HG02571 (cell line): Measurements from ENCODE around the gene PTPN6.

ENCODE experiments used
- ATAC-seq: cut with Tn5 transposase; IDR thresholded peaks from one replicate; pipeline ENCODE4 v1.9.1; 2021; ENCODE audit warnings: mild to moderate bottlenecking, moderate library complexity; ENCODE audit not compliant: unreplicated experiment

The PTPN6 gene

DNA sequence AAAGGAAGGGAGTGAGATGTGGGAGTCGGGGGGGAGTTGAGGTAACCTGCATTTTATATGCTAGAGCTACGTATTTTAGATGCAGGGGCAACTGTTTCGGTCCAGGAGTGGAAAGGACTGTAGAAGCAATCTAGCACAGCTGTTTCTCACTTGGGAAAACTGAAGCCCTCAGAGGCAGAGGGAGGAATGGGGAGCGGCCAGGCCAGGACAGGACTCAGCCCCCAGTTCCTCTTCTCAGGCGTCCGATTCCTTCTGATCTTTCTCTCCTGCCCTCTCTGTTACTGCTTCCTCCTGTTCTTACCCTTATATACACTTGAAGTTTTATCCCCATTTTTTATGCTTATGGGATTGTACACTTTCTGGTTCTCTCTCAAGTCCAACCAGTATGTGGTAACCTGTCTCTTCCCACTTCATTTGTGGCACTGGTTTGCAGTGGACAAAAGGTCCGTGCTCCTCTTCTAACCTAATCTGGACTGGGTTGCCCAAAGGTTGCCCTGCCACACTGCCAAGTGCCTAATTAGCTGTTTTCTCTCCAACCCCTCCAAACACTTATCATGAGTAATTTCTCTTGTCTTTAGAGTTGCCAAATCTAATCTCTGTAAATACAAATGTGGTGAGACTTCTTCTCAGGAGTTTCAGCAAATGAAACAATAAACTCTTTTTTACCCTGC, 50.9 kb downstream of the PTPN6 start:
- no peak for ATAC-seq

DNA sequence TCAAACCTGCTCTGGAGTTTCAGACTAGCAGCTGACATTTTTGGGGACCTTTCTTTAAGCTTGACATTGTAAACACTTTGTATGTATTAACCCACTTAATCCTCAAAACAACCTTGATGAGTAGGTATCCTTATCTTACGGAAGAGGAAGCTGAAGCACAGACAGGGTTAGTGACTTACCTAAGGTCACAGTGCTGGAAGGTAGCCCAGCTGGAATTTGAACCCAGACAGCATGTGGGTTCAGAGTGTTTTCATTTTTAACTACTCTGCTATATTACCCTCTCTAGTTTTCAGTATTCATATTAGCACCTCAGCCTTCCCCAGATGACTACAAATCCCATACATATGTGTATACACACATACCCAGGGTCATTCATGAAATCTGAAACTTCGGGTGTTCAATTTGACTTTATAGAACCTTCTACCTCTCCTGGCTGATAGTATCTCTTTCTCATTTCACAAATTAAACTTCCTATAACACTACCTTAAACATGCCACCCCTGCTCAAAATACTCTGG, 53.2 kb downstream of the PTPN6 start:
- no peak for ATAC-seq

DNA sequence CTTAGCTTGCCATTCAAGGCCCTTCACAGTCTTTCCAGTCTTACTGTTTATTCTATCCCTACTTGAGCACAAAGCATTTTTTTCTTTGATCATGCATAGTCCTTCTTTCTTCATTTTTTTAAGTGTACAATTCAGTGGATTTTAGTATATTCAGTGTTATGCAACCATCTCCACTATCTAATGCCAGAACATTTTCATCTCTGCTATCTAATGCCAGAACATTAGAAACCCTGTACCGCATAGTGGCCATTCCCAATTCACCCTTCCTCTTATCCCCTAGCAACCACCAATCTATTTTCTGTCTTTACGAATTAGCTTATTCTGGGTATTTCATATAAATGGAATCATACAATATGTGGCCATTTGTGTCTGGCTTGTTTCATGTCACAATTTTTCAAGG, 53.7 kb downstream of the PTPN6 start:
- no peak for ATAC-seq

DNA sequence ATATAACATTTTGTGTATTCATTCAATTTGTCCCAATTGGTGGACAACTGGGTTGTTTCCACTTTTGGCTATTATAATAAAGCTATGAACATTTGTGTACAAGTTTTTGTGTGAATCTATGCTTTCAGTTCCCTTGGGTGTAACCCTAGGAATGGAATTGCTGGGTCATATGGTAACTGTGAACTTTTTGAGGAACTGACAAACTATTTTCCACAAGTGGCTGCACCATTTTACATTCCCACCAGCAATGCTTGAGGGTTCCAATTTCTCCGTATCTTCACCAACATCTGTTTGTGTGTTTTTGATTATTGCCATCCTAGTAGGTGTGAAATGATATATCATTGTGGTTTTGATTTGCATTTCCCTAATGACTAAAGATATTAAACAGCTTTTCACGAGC, 54.2 kb downstream of the PTPN6 start:
- ATAC-seq, result no peak

DNA sequence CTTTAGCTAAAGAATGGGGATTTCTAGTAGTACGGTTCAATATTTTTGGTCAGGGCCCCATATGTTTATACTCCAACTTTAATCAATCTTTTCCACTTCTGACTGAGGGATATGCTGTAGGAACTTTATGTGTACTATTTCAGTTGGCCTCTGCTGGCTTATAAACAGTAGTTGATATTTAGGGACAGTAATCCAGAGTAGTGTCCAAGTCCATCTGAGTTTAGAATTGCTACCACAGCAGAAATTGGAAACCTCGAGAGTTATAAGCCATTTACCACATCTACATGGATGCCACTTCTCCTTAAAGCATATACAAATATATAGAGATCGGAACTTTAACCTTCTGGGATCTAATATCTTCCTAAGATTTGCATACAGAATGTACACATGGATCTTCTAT, 55.5 kb downstream of the PTPN6 start:
- ATAC-seq, result no peak

DNA sequence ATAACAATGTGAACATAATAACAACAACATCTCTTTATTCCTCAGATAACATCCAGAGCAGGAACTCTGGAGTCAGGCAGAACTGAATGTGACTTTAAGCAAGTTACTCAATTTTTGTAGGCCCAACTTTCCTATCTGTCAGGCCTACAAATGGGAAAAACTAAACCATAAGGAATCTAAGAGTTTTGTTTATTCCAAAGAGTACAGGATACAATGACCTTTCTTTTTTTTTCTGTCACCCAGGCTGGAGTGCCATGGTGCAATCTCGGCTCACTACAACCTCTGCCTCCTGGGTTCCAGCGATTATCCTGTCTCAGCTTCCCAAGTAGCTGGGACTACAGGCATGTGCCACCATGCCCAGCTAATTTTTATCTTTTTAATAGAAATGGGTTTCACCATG, 57.7 kb downstream of the PTPN6 start:
- ATAC-seq, result no peak

DNA sequence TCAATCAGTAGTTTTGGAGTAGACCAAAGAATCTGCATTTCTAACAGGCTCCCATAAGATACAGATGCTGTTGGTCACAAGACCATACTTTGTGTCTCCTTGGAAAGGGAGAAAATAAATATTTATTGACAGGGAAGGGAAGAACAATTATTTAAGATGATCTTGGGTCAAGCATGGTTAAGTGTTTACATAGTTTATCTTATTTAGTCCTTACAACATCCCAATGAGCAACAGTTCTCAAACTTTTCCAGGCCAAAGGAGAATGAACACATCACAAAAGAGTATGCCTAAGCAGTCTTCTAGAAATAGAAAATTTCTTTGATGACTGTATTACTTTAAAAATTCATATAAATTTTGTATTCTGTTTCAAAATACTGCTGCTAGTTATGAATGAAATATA, 58.4 kb downstream of the PTPN6 start:
- no peak for ATAC-seq
